Measurements from ENCODE around the gene MYO1B. TPM values are rescaled to one million over a fixed set of nuclear protein-coding genes. Genes with fewer than 3 reads are reported as not detected.

The MYO1B gene
- total RNA-seq, result 10 to 100 TPM; 18.6 to 26.3 TPM
- long read RNA-seq, full-length matches to known transcripts, result 2 of 16 reads
- long read RNA-seq, partial matches to known transcripts, result 10 of 16 reads
- long read RNA-seq, other reads (novel, unspliced or antisense), result 4 of 16 reads

DNA sequence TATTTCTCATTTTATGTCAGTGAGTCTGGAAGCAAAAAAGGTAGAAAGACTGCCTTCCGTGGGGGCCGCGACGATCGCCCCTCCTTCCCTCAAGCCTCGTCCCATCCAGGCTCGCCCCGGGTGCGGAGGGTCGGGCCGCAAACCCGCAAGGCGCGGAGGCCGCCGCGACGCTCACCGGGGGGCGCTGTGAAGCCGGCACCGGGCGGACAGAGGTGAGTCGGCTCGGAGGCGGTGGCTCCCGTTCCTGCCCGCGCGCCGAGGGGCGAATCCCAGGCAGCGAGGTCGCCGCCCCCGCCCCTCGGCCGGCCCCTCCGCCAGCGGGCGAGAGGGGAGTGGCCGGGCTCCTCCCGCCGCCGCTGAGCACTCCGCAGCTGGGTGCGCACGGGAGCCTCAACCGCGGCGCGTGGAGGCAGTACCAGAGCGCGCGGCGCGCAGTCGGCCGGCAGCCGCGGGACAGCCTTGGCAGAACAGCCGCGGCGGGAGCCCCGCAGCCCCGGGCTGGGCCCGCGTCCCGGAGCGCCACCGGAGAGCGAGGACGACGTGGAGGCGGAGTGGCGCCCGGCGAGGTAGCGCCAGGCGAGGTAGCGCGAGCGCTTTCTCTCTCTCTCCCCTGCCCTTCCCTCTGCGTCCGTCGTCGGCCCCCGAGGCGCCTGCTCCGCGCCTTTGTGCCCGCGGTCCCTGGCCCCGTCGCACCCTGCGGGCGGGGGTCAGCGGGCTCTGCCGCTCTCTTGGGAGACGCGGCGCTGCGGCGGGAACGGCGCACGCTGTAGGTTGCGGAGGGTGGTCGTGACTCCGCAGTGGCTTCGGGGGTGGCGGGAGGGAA is at the start of gene MYO1B:
Gene MYO1B (plus strand): TSS at position 359 of the 823 bp plus-strand sequence. CDS start 31,492 bp downstream, outside the sequence.
- ATAC-seq, result peak; percentile 87 to 93
- peak; percentile 69 for DNase-seq
- intact Hi-C loops (cut with DNase I), result loop anchor here in 1 of 2 donors (10.0 kb wide), 1 partner anchor 130 kb away; no protein-coding TSS in a partner anchor

DNA sequence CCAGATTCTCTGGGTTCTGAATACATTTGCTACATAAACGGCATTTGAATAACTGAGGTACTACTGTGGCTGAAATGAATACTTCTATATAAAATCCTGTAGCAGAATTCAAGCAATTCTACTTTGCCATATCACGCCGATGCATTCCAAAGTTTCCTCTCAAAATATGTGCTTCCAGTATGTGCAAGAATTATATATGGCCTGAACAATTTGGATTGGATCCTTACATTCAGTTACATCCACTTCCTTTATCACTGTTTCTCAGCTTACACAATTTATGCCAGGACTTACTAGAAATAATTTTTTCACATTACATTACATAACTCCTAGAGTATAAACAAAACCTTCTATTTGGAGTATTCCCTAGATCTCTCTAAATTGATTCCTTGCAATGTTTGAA is 48.1 kb upstream of the MYO1B start:
- DNase-seq, result no peak
- intact Hi-C loops (cut with DNase I), result no loop called here
- no peak for ATAC-seq

DNA sequence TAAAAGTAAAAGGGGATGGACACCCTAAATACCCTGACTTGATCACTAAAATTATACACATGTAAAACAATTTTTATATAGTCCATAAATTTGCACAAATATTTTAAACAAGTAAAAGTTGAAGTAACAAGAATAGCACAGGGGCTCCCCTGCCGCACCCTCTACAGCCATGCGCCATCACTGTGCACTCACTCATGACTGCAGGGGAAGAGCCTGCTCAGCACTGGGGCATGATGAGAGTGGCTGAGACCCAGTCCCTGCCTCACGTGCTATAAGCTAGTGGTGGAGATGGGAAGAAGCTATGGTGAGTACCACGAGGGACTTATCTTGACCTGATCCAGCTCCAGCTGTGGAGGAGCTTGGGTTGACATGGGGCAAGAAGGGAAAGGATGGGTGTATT is 46.9 kb upstream of the MYO1B start:
- intact Hi-C loops (cut with DNase I), result no loop called here
- ATAC-seq (no peak), DNase-seq (no peak)

DNA sequence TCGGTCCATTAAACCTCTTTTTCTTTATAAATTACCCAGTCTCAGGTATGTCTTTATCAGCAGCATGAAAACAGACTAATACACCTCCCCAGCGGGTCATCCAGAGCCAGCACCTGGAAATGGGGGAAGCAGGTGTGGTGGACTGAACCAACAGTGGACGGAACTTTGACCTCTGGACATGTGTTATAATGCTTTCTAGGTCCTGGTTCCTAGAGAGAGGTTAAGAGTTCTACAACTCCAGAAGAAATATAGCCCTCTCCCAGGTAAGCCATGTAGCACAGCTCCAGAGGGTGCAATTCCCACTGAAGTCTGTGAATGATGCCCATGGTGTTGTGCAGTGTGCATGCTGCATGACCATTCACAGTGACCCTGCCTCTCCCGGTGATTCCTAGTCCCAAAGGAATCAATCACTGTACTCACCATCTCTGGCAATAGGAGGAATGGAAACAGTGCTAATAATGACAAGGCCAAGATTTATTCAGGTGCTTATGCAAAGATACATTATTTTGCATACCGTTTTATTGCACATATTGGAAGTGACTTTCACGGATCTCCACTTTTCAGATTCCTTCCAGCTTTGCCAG is 45.2 kb upstream of the MYO1B start:
- intact Hi-C loops (cut with DNase I), result no loop called here
- ATAC-seq (no peak), DNase-seq (no peak)

DNA sequence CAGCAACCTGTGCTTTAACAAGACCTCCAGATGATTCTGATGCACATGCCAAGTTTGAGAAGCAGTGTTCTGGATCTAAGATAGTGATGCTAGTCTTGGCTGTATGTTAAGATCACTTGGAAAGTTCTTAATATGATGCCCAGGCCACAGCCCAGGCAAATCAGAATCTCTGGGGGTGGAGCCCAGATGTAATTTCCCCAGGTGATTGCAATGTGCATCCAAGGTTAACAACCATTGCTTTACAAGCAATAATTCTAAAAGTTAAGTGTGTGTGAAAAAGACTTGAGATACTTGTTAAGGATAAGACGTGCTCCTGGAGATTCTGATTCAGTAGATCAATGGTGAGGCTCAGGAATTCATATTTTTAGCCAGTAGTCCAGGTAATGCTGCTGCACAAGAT is 44.3 kb upstream of the MYO1B start:
- ATAC-seq (no peak), DNase-seq (no peak)
- intact Hi-C loops (cut with DNase I), result no loop called here

DNA sequence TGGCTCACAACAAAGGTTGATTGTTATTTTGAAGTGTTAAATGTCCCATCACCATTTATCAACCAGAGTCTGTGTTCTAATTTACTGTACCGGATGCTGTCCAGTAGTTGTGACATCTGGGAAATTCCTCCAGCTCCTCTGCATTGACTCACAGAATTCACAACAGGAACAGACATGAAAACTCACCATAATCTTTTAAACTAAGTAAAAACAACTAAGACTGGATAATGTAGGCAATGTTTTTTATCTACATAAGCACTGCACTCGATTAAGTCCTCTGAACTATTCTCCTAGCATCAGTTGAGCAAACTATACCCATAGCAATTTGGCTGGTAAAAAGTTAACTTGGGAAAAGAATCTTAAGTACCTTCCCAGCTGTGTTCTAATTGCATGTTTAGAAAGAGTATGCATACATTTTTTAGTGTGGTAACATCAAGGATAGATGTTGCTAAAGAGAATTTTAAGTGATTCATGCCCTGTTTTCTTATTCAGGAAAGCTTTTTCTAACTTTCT is 42.9 kb upstream of the MYO1B start:
- ATAC-seq, result peak in 1 of 2 donors; percentile 48
- intact Hi-C loops (cut with DNase I), result no loop called here
- no peak for DNase-seq

DNA sequence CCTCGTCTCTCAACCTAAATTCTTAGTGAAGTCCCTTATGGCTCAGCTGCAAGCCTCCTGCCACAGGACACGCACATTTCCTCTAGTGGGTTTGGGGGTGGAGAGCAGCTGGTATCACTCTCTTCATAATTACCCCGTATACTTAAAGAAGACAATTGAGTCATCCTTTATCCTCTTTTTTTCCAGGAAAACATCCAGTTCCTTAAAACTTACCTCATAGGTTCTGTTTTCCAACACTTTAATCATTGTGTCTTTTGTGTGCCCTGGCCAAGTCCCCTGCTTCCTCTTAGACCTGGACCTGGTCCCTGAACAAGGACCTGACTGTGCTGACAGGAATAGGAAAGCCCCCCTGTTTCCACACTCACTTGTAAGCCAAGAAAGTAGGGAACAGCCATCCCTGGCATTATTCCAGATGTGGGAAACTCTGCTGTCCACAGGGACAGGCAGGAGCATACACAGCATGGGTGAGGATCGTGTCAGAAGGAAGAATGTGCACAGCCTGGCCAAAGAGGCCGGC is 42.3 kb upstream of the MYO1B start:
- intact Hi-C loops (cut with DNase I), result no loop called here
- peak; percentile 32 for DNase-seq

DNA sequence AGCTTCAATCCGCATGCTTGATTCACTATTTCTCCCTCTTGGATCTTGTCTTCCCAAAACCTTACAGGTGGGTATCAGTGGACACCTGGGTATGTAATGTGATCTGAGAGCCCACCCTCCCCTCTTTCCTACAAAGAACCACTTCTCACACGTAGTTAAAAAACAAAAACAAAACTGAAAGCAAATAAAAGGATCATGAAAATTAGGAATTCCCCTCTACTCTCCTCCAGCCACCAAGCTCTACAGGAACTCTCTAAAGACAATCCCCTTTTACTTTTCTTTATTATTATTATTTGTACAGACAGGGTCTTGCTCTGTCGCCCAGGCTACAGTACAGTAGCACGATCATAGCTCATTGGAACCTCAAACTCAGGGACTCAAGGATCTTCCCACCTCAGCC is 40.8 kb upstream of the MYO1B start:
- intact Hi-C loops (cut with DNase I), result no loop called here
- no peak for DNase-seq
- no peak for ATAC-seq

More for the DNA sequence above, 42.3 kb upstream of the MYO1B start:
- peak in 1 of 2 donors; percentile 70 for ATAC-seq

DNA sequence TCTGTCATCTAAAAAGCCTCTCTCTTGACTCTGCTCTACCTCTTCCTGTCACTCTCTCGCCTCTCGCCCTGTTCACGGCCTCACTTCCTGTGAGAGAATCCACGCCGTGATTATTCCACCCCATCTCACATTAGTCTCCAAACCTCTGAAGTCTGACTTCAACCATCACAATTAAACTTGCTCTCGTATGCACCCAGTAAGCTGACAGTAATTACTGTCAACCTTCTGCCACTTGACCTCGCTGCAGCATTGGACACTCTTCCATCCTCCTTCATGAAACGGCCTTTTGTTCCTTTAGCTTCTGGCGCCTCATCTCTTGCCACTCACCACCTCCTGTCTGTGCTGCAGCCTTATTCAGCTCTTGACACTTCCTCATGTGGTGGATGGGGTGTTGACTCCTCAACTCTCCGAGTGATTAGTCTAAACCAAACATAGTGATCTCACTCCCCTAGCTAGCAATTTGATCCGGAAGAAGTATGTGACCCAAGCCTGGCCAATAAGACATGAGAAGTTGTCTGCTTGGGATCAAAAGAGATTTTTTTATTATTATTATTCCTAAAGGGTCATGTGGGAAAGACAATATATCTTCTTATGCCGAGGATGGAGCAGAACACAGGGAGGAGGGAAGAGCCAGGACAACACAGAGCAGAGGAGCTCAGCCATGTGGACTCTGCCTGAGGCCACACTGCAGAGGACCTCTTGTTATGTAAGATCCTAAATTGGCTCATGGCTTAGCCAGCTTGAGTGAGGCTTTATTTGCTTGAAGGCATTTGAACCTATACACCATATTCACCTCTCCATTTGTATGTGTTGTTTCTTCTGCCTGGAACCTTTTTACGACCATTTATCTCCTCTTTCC is 38.4 kb upstream of the MYO1B start:
- intact Hi-C loops (cut with DNase I), result no loop called here
- DNase-seq (peak; percentile 35), ATAC-seq (peak; percentile 79 to 92)

DNA sequence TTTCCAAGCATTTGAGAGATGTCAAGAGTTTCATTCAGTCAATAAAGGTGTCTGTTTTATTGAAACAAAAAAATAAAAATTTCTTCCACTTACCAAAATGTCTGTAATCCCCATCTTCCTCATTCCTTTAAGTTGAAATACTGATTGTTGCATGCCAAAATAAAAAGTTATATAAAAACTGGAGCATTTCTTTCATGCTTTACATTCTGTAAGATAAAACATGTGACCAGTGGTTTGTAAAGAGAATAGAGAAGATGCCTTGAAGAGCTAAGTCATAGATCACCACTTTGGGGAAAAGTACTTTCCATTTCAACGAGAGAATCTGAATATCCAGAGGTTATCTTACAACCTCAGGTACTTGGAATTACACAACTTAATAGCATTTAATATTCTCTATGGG is 35.9 kb upstream of the MYO1B start:
- DNase-seq (no peak), ATAC-seq (no peak)
- intact Hi-C loops (cut with DNase I), result no loop called here

DNA sequence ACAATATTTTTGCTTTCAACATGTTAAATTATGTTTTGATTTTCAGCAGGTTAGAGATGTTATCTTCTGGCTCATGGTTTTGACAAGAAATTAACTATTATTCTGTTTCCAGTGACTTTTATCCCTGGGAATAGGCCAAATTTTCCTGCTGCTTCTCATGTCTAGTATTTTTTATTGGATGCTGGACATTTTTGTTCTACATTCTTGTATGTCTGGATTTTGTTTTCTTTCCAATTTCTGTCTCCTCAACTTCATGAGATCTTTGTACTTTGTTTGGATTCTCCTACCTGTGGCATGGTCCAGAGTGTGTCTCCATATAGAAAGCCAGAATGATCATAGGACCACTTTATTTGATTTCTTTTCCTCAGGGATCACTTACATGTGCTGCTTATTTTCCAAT is 33.1 kb upstream of the MYO1B start:
- DNase-seq (no peak), ATAC-seq (no peak)
- intact Hi-C loops (cut with DNase I), result loop anchor here in 1 of 2 donors (5.0 kb wide), 1 partner anchor 40 kb away; no protein-coding TSS in a partner anchor

DNA sequence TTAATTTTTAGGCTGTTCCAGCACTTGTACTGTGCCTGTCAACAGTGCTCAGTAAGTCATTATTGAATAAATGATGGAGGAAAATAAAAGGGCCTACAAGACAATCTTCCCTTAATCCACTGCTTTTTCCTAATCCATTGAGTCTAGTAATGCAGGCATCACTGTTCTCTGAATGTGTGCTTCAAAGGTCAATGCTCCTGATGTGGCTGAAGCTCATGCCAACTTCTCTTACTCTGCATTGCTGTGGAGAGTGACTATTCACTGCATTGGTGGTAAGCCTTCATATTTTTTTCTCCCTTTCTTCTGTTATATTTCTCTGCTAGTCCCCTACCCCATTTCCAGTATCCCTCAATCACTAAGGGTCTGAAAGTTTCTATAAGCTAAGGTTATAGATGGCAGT is 31.9 kb upstream of the MYO1B start:
- DNase-seq (no peak), ATAC-seq (no peak)
- intact Hi-C loops (cut with DNase I), result loop anchor here in 1 of 2 donors (5.0 kb wide), 1 partner anchor 41 kb away; no protein-coding TSS in a partner anchor

DNA sequence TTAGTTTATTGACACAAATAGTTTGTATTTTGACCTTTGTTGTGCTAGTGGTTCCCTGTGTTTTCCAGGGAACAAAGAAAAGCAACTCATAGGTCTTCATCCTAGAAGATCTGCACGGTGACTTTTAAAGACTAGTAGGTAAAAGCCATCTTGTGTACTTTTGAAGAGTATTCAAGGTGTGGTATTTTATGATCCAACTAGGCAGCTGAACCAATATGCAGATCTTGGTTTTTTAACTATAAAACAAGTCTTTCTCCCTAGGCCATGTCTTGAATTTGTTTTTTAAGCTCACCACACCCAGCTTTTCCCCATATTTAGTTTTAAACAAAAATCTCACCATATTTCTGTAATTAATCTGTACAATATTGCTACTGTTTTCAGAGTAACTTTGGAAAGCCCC is 30.0 kb upstream of the MYO1B start:
- DNase-seq, result no peak
- intact Hi-C loops (cut with DNase I), result loop anchor here in 1 of 2 donors (5.0 kb wide), 2 partner anchors 287 to 307 kb away; no protein-coding TSS in a partner anchor
- no peak for ATAC-seq

DNA sequence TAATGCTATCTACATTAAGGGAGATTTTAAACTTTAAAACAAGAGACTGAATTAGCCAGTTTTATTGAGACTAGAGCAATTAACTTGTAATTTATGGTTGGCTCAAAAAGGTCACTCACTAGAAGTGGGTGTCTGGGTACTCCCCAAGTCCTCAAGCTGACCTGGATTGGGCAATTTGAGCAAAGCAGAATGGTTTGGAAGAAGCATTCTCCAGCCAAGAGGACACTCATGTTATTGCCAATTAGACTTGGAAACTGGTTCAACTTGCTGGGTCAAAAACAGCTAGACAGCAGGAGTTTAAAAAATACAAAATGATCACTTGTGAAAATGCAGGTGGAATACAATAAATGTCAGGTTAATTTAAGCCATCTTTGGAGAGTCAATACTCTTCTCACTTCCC is 29.5 kb upstream of the MYO1B start:
- DNase-seq (no peak), ATAC-seq (peak in 1 of 2 donors; percentile 63)
- intact Hi-C loops (cut with DNase I), result loop anchor here in 1 of 2 donors (5.0 kb wide), 2 partner anchors 287 to 307 kb away; no protein-coding TSS in a partner anchor

DNA sequence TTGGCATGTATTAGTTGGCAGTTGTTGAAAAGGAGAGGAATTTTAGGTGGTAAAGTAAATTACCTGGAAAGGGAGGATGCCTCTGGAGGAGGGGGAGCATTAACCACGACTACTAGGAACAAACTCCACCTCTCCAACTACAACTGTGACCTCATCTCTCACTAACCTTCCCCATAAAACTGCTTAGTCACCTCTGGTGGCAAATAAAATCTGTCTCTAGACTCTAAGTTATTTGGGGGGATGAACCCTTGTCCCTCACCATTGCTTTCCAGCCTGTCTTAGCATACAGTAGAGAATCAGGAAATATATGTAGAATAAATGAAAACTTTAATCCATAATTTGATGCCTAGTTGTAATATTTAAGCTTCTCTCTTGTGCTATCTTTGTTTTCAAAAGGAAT is 27.6 kb upstream of the MYO1B start:
- intact Hi-C loops (cut with DNase I), result loop anchor here in 1 of 2 donors (5.0 kb wide), 2 partner anchors 285 to 305 kb away; no protein-coding TSS in a partner anchor
- DNase-seq (no peak), ATAC-seq (peak in 1 of 2 donors; percentile 70)

DNA sequence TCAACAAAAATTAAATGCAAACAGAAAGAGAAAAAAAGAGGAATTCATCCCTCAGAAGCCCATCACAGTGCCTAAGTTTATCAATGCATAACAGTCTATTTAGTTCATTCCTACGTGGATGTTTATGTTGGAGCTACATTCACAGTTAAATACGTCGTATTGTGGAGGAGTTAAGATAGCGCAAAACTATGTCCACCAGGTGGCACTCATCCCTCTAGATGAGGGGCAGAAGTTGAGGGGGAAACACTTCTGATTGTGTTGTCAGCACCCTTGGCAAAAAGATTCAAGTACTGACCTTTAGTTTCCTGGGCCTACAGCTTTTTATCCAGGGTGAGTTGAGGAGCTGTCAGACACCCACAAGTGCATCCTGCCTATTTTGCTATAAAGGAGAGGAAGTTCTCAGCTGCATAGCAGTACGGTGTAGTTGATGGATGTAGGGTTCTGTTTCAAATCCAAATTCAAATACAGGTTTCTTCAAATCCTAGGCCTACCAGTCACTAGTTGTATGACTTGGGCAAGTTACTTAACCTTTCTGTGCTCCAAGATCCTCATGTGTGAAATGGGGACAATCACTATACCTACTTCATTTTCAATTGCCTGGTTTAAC is 26.8 kb upstream of the MYO1B start:
- ATAC-seq (peak; percentile 39 to 69), DNase-seq (peak; percentile 42)
- intact Hi-C loops (cut with DNase I), result loop anchor here in 1 of 2 donors (5.0 kb wide), 2 partner anchors 284 to 304 kb away; no protein-coding TSS in a partner anchor

DNA sequence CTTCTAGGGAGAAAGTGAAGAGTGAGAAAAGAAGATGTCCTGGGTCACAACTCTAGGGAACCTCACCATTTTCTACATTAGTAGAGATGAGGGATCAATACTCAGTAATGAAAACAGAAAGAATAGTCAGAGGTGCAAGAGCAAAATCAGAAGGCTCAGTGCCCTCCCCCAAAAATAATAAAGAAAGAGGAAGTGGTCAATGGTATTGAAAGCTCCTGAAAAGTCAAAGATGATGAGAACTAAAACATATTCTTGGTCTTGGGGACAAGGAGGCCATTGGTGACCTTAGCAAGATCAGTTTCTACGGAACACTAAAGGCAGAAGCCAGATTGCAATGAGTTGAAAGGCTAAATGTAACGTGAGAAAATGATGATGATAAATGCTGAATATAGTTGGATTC is 24.5 kb upstream of the MYO1B start:
- ATAC-seq (no peak), DNase-seq (no peak)
- intact Hi-C loops (cut with DNase I), result no loop called here

DNA sequence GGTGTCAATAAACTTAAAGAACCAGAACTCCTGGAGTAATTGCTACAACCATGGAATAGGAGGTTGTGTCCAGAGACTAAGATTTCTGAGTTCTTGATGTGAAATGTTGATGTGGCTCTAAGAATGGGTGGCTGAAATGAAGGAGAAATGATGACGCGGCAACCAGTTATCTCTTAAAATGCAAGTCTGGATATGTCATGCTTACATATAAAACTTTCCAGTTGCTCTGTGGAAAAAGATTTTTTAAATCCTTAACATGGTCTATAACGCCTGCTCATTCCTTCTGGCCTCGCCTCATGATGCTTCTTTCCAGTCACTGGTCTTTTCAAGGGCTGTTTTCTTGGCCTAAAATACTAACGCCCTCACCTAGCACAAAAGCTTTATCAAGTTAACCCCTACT is 23.5 kb upstream of the MYO1B start:
- intact Hi-C loops (cut with DNase I), result no loop called here
- ATAC-seq, result no peak
- DNase-seq, result no peak
